Osteoblast (primary cell): ENCODE measurements around the gene WDR70. TPM values are rescaled to one million over a fixed set of nuclear protein-coding genes. Genes with fewer than 3 reads are reported as not detected.

Source experiments
- DNase-seq: peaks from one replicate; pipeline ENCODE4 v3.0.0; 2011; ENCODE audit warnings: low spot score, mixed read lengths; ENCODE audit not compliant: insufficient read length; ENCODE audit errors: missing footprints
- H2AFZ ChIP-seq: 2 replicates; pipeline ENCODE4 v1.6.0; 2011; ENCODE audit warnings: mild to moderate bottlenecking, low read length
- H3K27ac ChIP-seq: 2 replicates; pipeline ENCODE4 v1.5.1; 2011; ENCODE audit warnings: mild to moderate bottlenecking, low read depth, low read length, moderate library complexity
- H3K27me3 ChIP-seq: 2 replicates; pipeline ENCODE4 v1.6.0; 2012; ENCODE audit warnings: mild to moderate bottlenecking, control low read depth, inconsistent platforms, low read length, moderate library complexity; ENCODE audit not compliant: insufficient read depth
- H3K36me3 ChIP-seq: 2 replicates; pipeline ENCODE4 v1.5.1; 2011; ENCODE audit warnings: mild to moderate bottlenecking, low read length, control low read depth, moderate library complexity; ENCODE audit not compliant: insufficient read depth
- H3K4me1 ChIP-seq: 2 replicates; pipeline ENCODE4 v1.5.1; 2011; ENCODE audit warnings: mild to moderate bottlenecking, low read length, control low read depth, moderate library complexity; ENCODE audit not compliant: insufficient read depth
- H3K4me2 ChIP-seq: 2 replicates; pipeline ENCODE4 v1.6.0; 2011; ENCODE audit warnings: mild to moderate bottlenecking, low read length; ENCODE audit not compliant: insufficient read depth
- H3K4me3 ChIP-seq: fragments of 200-600 bp; sonication (generic); 3 replicates; pipeline ENCODE4 v1.5.1; 2012; ENCODE audit warnings: mild to moderate bottlenecking, low read length, inconsistent platforms; ENCODE audit not compliant: insufficient read depth
- H3K79me2 ChIP-seq: 2 replicates; pipeline ENCODE4 v1.6.0; 2012; ENCODE audit warnings: mild to moderate bottlenecking, low read length, control low read depth, inconsistent platforms; ENCODE audit not compliant: insufficient read depth
- H3K9me3 ChIP-seq: 2 replicates; pipeline ENCODE4 v1.5.1; 2011; ENCODE audit warnings: low read depth, low read length, control low read depth
- H4K20me1 ChIP-seq: 2 replicates; pipeline ENCODE4 v1.6.0; 2012; ENCODE audit warnings: mild to moderate bottlenecking, low read length, control low read depth; ENCODE audit not compliant: insufficient read depth
- CTCF ChIP-seq: IDR thresholded peaks from 2 replicates; pipeline ENCODE4 v1.5.1; 2011; ENCODE audit warnings: mild to moderate bottlenecking, low read depth, low read length, moderate library complexity; ENCODE audit errors: extremely low read depth
- total RNA-seq: library from RNA; depleted of rRNA; stranded (reverse); fragments of >200 nt; gene quantifications from 2 replicates; pipeline ENCODE4 v1.2.3, GENCODE V29; 2012

The WDR70 gene
- total RNA-seq, 1 donor = 32.2 TPM

DNA sequence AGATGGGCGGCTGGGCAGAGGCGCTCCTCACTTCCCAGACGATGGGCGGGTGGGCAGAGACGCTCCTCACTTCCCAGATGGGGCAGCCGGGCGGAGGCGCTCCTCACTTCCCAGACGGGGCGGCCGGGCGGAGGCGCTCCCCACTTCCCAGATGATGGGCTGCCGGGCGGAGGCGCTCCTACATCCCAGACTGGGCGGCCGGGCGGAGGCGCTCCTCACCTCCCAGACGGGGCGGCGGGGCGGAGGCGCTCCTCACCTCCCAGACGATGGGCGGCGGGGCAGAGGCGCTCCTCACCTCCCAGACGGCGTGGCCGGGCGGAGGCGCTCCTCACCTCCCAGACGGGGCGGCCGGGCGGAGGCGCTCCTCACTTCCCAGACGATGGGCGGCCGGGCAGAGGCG is 140.2 kb downstream of the WDR70 start:
- H4K20me1 ChIP-seq = no peaks in the 10 kb centered on the region
- no peak overlapping the region for H3K4me2 ChIP-seq
- H3K4me3 ChIP-seq = no peak overlapping the region
- no peak for TF ChIP-seq CTCF
- no peak overlapping the region for H3K27ac ChIP-seq
- no peaks in the 10 kb centered on the region for H3K4me1 ChIP-seq
- no peak for DNase-seq
- no peaks in the 10 kb centered on the region for H3K27me3 ChIP-seq
- no peaks in the 10 kb centered on the region for H3K9me3 ChIP-seq
- H3K36me3 ChIP-seq = no peaks in the 10 kb centered on the region
- no peak overlapping the region for H2AFZ ChIP-seq
- no peaks in the 10 kb centered on the region for H3K79me2 ChIP-seq

- H2AFZ ChIP-seq = no peak overlapping the region
- no peak for TF ChIP-seq CTCF
- no peak overlapping the region for H3K4me2 ChIP-seq
These were observed 140.7 kb downstream of the WDR70 start for GRCh38 chr5:37519807-37520206.

GRCh38 chr5:37520811-37521210 is 141.7 kb downstream of the WDR70 start:
- H3K79me2 ChIP-seq = no peaks in the 10 kb centered on the region
- H3K27me3 ChIP-seq = no peaks in the 10 kb centered on the region
- H3K9me3 ChIP-seq = no peaks in the 10 kb centered on the region
- no peak for TF ChIP-seq CTCF
- DNase-seq = peak; percentile 11
- H4K20me1 ChIP-seq = no peaks in the 10 kb centered on the region
- no peak overlapping the region for H2AFZ ChIP-seq
- H3K4me3 ChIP-seq = no peak overlapping the region
- H3K4me1 ChIP-seq = no peaks in the 10 kb centered on the region
- H3K4me2 ChIP-seq = no peak overlapping the region
- no peaks in the 10 kb centered on the region for H3K36me3 ChIP-seq
- H3K27ac ChIP-seq = no peak overlapping the region

More at GRCh38 chr5:37519807-37520206, 140.7 kb downstream of the WDR70 start:
- no peak overlapping the region for H3K27ac ChIP-seq
- H3K36me3 ChIP-seq = no peaks in the 10 kb centered on the region
- DNase-seq = no peak
- no peaks in the 10 kb centered on the region for H3K27me3 ChIP-seq
- no peaks in the 10 kb centered on the region for H3K79me2 ChIP-seq
- no peaks in the 10 kb centered on the region for H3K4me1 ChIP-seq
- H3K4me3 ChIP-seq = no peak overlapping the region
- H3K9me3 ChIP-seq = no peaks in the 10 kb centered on the region
- H4K20me1 ChIP-seq = no peaks in the 10 kb centered on the region

DNA sequence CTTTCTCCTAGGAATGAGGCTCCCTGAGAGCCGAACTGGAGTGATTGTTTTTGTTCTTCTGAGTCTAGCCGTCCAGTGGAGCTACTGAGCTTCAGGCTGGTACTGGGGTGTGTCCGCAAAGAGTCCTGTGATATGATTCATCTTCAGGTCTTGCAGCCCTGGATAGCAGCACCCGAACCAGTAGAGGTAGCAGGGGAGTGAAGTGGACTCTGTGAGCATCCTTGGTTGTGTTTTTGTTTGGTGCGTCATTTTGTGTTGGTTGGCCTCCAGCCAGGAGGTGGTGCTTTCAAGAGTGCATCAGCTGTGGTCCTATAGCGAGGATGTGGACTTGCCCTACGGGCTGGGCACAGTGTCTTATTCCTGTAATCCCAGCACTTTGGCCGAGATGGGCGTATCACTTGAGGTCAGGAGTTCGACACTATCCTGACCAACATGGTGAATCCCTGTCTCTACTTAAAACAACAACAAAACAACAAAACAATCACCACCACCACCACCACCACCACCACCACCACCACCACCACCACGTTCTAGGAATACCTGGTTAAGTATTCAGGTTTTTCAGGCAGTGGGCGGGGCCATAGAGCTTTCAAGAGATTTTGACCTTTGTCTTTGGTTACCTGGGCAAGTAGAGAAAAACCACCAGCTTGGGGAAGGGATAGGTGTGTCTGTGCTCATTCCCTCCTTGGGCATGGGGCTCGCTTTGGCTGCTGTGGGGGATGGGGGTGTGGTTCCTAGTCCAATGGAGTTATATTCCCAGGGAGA is 154.0 kb downstream of the WDR70 start:
- Histone ChIP-seq H2AFZ (no peak overlapping the region), H3K79me2 (peaks cover 4% of the 10 kb centered on the region), H3K4me1 (no peaks in the 10 kb centered on the region), H4K20me1 (peaks cover 4% of the 10 kb centered on the region), H3K9me3 (no peaks in the 10 kb centered on the region), H3K4me2 (no peak overlapping the region), H3K4me3 (no peak overlapping the region), H3K27me3 (no peaks in the 10 kb centered on the region), H3K36me3 (no peaks in the 10 kb centered on the region), H3K27ac (no peak overlapping the region)
- TF ChIP-seq CTCF = no peak
- DNase-seq = peak; percentile 17
